HepG2 (cell line): ENCODE measurements around the gene KDELR3. TPM values are rescaled to one million over a fixed set of nuclear protein-coding genes. Genes with fewer than 3 reads are reported as not detected.
A peak's percentile ranks its signal among the peaks of the same experiment; 100 is the strongest.

Experiments used
- CBX2 ChIP-seq, 2 experiments: fragments of 200-600 bp in 1 of 2; sonication (generic); formaldehyde crosslinking in 1 of 2; IDR thresholded peaks; 2 replicates each; pipeline versions ENCODE4 v1.7.0 to v1.8.1; 2018 to 2022; ENCODE audit warnings: low read depth in 2 of 2, low read length in 1 of 2, mild to moderate bottlenecking in 1 of 2, missing genetic modification reagents in 1 of 2
- GATA4 ChIP-seq: sonication (generic); IDR thresholded peaks from 2 replicates; pipeline ENCODE4 v1.6.1; 2016; ENCODE audit warnings: antibody characterized with exemption, low read depth, borderline replicate concordance
- GATAD1 ChIP-seq: IDR thresholded peaks from 2 replicates; pipeline ENCODE4 v1.6.1; 2016; ENCODE audit warnings: missing genetic modification reagents, missing compliant biosample characterization
- RFX1 ChIP-seq: fragments of 450-650 bp; IDR thresholded peaks from 2 replicates; pipeline ENCODE4 v1.6.1; 2017
- SATB2 ChIP-seq: sonication (generic); formaldehyde crosslinking; IDR thresholded peaks from 2 replicates; pipeline ENCODE4 v1.5.0; 2020; ENCODE audit warnings: missing genetic modification reagents
- polyA plus RNA-seq, 8 experiments: library from polyadenylated mRNA; depleted of rRNA in 3 of 8; stranded (reverse) in 7 of 8; unstranded in 1 of 8; fragments of >200 nt; fragmentation: Illumina TruSeq in 4 of 8; extraction: Trizol in 4 of 8; gene quantifications; 2 replicates each; pipeline versions ENCODE4 v1.2.1 to v1.2.3, GENCODE V29; 2011 to 2016; ENCODE audit warnings: low read depth in 4 of 8, missing spikeins in 1 of 8, mixed read lengths in 1 of 8; ENCODE audit not compliant: insufficient read depth in 1 of 8
- total RNA-seq, 5 experiments: library from RNA; depleted of rRNA; stranded (reverse); fragments of >200 nt; fragmentation: Illumina TruSeq; extraction: Trizol; gene quantifications; 2 replicates each; pipeline ENCODE4 v1.2.3, GENCODE V29; 2016; ENCODE audit warnings: low read depth in 1 of 5
- TF ChIP-seq, protein P1 (sequence below): sonication (generic); formaldehyde crosslinking; IDR thresholded peaks from 2 replicates; pipeline ENCODE4 v1.4.0; 2020; ENCODE audit warnings: missing genetic modification reagents
- TF ChIP-seq, protein P2 (sequence below): sonication (generic); formaldehyde crosslinking; IDR thresholded peaks from 2 replicates; pipeline ENCODE4 v1.9.0; 2022; ENCODE audit warnings: low read depth, missing genetic modification reagents
- TF ChIP-seq, protein P3 (sequence below): sonication (generic); formaldehyde crosslinking; IDR thresholded peaks from 2 replicates; pipeline ENCODE4 v1.5.0; 2020; ENCODE audit warnings: mild to moderate bottlenecking, missing genetic modification reagents
- TF ChIP-seq, protein P4 (sequence below): sonication (generic); formaldehyde crosslinking; IDR thresholded peaks from 2 replicates; pipeline ENCODE4 v1.4.0; 2020; ENCODE audit warnings: missing genetic modification reagents
- TF ChIP-seq, protein P5 (sequence below): sonication (generic); formaldehyde crosslinking; IDR thresholded peaks from 2 replicates; pipeline ENCODE4 v1.5.1; 2020; ENCODE audit warnings: missing genetic modification reagents, mild to moderate bottlenecking, borderline replicate concordance
- TF ChIP-seq, protein P6 (sequence below): sonication (generic); formaldehyde crosslinking; IDR thresholded peaks from 2 replicates; pipeline ENCODE4 v1.8.1; 2022; ENCODE audit warnings: low read depth, mild to moderate bottlenecking, missing genetic modification reagents

KDELR3 gene
- total and polyA plus RNA-seq, 2 of the 13 experiments (the other 11 are each of a cell fraction or from before 2014, with no cell fraction given) = 24.2 to 65.7 TPM

DNA sequence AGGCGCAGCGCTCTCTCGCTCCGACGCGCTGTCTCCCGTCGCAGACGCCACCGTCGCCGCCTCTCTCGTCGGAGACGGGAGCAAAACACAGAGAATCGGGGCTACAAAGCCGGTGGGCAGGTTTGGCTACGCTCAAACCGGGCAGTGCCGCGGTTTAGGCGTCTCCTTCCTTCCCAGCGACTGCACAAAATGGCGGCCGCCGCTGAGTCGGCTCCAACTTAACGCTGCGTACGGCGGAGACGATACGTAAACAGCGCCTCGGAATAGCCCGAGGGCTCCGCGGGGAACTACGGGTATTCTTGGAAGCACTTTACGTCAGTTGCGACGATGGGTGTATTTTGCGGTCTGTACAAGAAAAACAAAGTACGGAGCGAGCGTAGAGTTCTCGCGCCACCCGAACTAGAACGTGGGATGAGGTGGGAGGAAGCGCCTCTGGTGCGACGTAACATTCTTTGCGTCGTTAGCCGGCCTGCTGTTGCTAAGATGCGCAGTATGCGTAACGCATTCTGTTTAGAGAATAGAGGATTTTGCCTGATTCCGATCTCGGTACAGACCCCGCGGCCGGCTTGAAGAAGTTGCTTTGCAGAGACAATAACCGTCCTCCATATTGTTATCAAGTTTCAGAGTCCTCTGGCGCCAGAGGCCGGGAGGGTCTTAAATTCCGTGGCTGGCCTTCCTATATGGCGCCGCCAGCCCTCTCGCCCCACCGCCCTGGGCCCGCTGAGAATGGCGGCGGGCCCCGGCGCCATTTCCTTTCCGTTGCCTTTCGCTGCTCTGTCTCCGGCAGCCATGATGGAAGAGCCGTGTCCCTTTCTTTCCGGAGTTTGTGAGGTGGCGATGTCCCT is 38.4 kb downstream of the KDELR3 start, which contains the start of gene DDX17 (continued):
- TF ChIP-seq, protein P1, sequence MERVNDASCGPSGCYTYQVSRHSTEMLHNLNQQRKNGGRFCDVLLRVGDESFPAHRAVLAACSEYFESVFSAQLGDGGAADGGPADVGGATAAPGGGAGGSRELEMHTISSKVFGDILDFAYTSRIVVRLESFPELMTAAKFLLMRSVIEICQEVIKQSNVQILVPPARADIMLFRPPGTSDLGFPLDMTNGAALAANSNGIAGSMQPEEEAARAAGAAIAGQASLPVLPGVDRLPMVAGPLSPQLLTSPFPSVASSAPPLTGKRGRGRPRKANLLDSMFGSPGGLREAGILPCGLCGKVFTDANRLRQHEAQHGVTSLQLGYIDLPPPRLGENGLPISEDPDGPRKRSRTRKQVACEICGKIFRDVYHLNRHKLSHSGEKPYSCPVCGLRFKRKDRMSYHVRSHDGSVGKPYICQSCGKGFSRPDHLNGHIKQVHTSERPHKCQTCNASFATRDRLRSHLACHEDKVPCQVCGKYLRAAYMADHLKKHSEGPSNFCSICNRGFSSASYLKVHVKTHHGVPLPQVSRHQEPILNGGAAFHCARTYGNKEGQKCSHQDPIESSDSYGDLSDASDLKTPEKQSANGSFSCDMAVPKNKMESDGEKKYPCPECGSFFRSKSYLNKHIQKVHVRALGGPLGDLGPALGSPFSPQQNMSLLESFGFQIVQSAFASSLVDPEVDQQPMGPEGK (CRISPR knock-in tag) = no peak
- TF ChIP-seq RFX1 = no peak
- TF ChIP-seq CBX2 (IDR thresholded peaks at IDR 0.05; ENCODE audit: low read depth, low read length) = no peak
- TF ChIP-seq CBX2 (CRISPR knock-in tag; IDR thresholded peaks at IDR 0.05; ENCODE audit: low read depth) = no peak
- no peak for TF ChIP-seq SATB2
- TF ChIP-seq GATA4 = no peak
- TF ChIP-seq, protein P2, sequence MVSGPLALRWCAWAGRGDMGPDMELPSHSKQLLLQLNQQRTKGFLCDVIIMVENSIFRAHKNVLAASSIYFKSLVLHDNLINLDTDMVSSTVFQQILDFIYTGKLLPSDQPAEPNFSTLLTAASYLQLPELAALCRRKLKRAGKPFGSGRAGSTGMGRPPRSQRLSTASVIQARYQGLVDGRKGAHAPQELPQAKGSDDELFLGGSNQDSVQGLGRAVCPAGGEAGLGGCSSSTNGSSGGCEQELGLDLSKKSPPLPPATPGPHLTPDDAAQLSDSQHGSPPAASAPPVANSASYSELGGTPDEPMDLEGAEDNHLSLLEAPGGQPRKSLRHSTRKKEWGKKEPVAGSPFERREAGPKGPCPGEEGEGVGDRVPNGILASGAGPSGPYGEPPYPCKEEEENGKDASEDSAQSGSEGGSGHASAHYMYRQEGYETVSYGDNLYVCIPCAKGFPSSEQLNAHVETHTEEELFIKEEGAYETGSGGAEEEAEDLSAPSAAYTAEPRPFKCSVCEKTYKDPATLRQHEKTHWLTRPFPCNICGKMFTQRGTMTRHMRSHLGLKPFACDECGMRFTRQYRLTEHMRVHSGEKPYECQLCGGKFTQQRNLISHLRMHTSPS (CRISPR knock-in tag) = no peak
- TF ChIP-seq, protein P3, sequence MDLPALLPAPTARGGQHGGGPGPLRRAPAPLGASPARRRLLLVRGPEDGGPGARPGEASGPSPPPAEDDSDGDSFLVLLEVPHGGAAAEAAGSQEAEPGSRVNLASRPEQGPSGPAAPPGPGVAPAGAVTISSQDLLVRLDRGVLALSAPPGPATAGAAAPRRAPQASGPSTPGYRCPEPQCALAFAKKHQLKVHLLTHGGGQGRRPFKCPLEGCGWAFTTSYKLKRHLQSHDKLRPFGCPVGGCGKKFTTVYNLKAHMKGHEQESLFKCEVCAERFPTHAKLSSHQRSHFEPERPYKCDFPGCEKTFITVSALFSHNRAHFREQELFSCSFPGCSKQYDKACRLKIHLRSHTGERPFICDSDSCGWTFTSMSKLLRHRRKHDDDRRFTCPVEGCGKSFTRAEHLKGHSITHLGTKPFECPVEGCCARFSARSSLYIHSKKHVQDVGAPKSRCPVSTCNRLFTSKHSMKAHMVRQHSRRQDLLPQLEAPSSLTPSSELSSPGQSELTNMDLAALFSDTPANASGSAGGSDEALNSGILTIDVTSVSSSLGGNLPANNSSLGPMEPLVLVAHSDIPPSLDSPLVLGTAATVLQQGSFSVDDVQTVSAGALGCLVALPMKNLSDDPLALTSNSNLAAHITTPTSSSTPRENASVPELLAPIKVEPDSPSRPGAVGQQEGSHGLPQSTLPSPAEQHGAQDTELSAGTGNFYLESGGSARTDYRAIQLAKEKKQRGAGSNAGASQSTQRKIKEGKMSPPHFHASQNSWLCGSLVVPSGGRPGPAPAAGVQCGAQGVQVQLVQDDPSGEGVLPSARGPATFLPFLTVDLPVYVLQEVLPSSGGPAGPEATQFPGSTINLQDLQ (CRISPR knock-in tag) = no peak; the same call in 1 of the 2 replicates
- TF ChIP-seq, protein P4, sequence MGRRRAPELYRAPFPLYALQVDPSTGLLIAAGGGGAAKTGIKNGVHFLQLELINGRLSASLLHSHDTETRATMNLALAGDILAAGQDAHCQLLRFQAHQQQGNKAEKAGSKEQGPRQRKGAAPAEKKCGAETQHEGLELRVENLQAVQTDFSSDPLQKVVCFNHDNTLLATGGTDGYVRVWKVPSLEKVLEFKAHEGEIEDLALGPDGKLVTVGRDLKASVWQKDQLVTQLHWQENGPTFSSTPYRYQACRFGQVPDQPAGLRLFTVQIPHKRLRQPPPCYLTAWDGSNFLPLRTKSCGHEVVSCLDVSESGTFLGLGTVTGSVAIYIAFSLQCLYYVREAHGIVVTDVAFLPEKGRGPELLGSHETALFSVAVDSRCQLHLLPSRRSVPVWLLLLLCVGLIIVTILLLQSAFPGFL (CRISPR knock-in tag) = no peak
- no peak for TF ChIP-seq GATAD1 (CRISPR knock-in tag)
- TF ChIP-seq, protein P5, sequence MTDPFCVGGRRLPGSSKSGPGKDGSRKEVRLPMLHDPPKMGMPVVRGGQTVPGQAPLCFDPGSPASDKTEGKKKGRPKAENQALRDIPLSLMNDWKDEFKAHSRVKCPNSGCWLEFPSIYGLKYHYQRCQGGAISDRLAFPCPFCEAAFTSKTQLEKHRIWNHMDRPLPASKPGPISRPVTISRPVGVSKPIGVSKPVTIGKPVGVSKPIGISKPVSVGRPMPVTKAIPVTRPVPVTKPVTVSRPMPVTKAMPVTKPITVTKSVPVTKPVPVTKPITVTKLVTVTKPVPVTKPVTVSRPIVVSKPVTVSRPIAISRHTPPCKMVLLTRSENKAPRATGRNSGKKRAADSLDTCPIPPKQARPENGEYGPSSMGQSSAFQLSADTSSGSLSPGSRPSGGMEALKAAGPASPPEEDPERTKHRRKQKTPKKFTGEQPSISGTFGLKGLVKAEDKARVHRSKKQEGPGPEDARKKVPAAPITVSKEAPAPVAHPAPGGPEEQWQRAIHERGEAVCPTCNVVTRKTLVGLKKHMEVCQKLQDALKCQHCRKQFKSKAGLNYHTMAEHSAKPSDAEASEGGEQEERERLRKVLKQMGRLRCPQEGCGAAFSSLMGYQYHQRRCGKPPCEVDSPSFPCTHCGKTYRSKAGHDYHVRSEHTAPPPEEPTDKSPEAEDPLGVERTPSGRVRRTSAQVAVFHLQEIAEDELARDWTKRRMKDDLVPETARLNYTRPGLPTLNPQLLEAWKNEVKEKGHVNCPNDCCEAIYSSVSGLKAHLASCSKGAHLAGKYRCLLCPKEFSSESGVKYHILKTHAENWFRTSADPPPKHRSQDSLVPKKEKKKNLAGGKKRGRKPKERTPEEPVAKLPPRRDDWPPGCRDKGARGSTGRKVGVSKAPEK (CRISPR knock-in tag) = no peak
- TF ChIP-seq, protein P6, sequence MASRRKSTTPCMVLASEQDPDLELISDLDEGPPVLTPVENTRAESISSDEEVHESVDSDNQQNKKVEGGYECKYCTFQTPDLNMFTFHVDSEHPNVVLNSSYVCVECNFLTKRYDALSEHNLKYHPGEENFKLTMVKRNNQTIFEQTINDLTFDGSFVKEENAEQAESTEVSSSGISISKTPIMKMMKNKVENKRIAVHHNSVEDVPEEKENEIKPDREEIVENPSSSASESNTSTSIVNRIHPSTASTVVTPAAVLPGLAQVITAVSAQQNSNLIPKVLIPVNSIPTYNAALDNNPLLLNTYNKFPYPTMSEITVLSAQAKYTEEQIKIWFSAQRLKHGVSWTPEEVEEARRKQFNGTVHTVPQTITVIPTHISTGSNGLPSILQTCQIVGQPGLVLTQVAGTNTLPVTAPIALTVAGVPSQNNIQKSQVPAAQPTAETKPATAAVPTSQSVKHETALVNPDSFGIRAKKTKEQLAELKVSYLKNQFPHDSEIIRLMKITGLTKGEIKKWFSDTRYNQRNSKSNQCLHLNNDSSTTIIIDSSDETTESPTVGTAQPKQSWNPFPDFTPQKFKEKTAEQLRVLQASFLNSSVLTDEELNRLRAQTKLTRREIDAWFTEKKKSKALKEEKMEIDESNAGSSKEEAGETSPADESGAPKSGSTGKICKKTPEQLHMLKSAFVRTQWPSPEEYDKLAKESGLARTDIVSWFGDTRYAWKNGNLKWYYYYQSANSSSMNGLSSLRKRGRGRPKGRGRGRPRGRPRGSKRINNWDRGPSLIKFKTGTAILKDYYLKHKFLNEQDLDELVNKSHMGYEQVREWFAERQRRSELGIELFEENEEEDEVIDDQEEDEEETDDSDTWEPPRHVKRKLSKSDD (CRISPR knock-in tag) = peak; percentile 70
